Activated B cell treated with CpG ODN at 0.5 μM for 24 hours (primary cell): Measurements from ENCODE around the gene GFAP. TPM values are rescaled to one million over a fixed set of nuclear protein-coding genes. Genes with fewer than 3 reads are reported as not detected.

Experiments used
- ATAC-seq: fragments of 200-7000 bp; cut with Tn5 transposase; one replicate; pipeline ENCODE4 v1.10.0; 2021; ENCODE audit warnings: low read depth, mild to moderate bottlenecking, moderate library complexity
- CTCF ChIA-PET: fragments of 350-600 bp; sonication (Branson Sonifier 250); formaldehyde crosslinking; loops from one replicate; lab custom pipeline; 2021; ENCODE audit warnings: antibody characterized with exemption; lab: Charles Lee
- POLR2A ChIA-PET: fragments of 350-600 bp; sonication (Branson Sonifier 250); formaldehyde crosslinking; loops from one replicate; lab custom pipeline; 2021; ENCODE audit warnings: antibody characterized with exemption; lab: Charles Lee
- DNase-seq: peaks from one replicate; pipeline ENCODE4 v3.0.0; 2022
- H3K27ac Mint-ChIP-seq: one replicate; pipeline ENCODE4 v1.8.0; 2020; ENCODE audit warnings: mixed read lengths
- H3K27me3 Mint-ChIP-seq: one replicate; pipeline ENCODE4 v1.8.0; 2021; ENCODE audit warnings: mixed read lengths
- H3K36me3 Mint-ChIP-seq: one replicate; pipeline ENCODE4 v1.8.0; 2021; ENCODE audit warnings: low read depth, mixed read lengths
- H3K4me1 Mint-ChIP-seq: one replicate; pipeline ENCODE4 v1.8.0; 2021; ENCODE audit warnings: mixed read lengths
- H3K4me3 Mint-ChIP-seq: one replicate; pipeline ENCODE4 v1.8.0; 2020; ENCODE audit warnings: mild to moderate bottlenecking, mixed read lengths
- H3K9me3 Mint-ChIP-seq: one replicate; pipeline ENCODE4 v1.8.0; 2020; ENCODE audit warnings: mixed read lengths
- CTCF ChIP-seq: fragments of 200-600 bp; IDR thresholded peaks from one replicate; pipeline ENCODE4 v1.8.0; 2022; ENCODE audit warnings: antibody characterized with exemption, mild to moderate bottlenecking
- intact Hi-C: fragments of 100-400 bp; cut with micrococcal nuclease; formaldehyde crosslinking; loops from one replicate; pipeline ENCODE4 v1.15.1; 2024
- total RNA-seq: library from RNA; stranded (reverse); gene quantifications from 2 replicates; pipeline ENCODE4 v1.2.3, GENCODE V29; 2022

Gene GFAP
- total RNA-seq, 1 donor from 2014 or later = not detected

GRCh38 chr17:44927696-44928095 is 12.4 kb upstream of the GFAP start:
- TF ChIP-seq CTCF = no peak
- POLR2A ChIA-PET = no interaction called here
- no peaks in the 10 kb centered on the region for H3K4me1 Mint-ChIP-seq
- ATAC-seq = no peak
- H3K36me3 Mint-ChIP-seq = no peaks in the 10 kb centered on the region
- intact Hi-C loops = no loop called here
- no peak overlapping the region for H3K4me3 Mint-ChIP-seq
- H3K27ac Mint-ChIP-seq = no peak overlapping the region
- DNase-seq = no peak
- H3K9me3 Mint-ChIP-seq = no peaks in the 10 kb centered on the region
- CTCF ChIA-PET = no interaction called here
- peaks cover 1% of the 10 kb centered on the region for H3K27me3 Mint-ChIP-seq

- CTCF ChIA-PET = no interaction called here
- Mint-ChIP-seq H3K9me3 (no peaks in the 10 kb centered on the region), H3K27ac (no peak overlapping the region), H3K4me3 (no peak overlapping the region), H3K4me1 (no peaks in the 10 kb centered on the region), H3K36me3 (no peaks in the 10 kb centered on the region), H3K27me3 (peaks cover 8% of the 10 kb centered on the region)
- DNase-seq (no peak), ATAC-seq (no peak)
- intact Hi-C loops = no loop called here
- no peak for TF ChIP-seq CTCF
- POLR2A ChIA-PET = no interaction called here
Measured at GRCh38 chr17:44926821-44927525, 11.7 kb upstream of the GFAP start.

- peaks cover 8% of the 10 kb centered on the region for H3K27me3 Mint-ChIP-seq
- H3K36me3 Mint-ChIP-seq = no peaks in the 10 kb centered on the region
- H3K4me1 Mint-ChIP-seq = peaks cover 3% of the 10 kb centered on the region
- TF ChIP-seq CTCF = no peak
- intact Hi-C loops = no loop called here
- ChIA-PET POLR2A (no interaction called here), CTCF (no interaction called here)
- no peak overlapping the region for H3K27ac Mint-ChIP-seq
- no peak overlapping the region for H3K4me3 Mint-ChIP-seq
- ATAC-seq = no peak
- no peak for DNase-seq
- no peaks in the 10 kb centered on the region for H3K9me3 Mint-ChIP-seq
Measured at GRCh38 chr17:44925731-44926697, 10.7 kb upstream of the GFAP start.

- H3K4me1 Mint-ChIP-seq = peaks cover 15% of the 10 kb centered on the region
- no peaks in the 10 kb centered on the region for H3K9me3 Mint-ChIP-seq
- no peaks in the 10 kb centered on the region for H3K36me3 Mint-ChIP-seq
- no peak overlapping the region for H3K27ac Mint-ChIP-seq
- POLR2A ChIA-PET = no interaction called here
- no peak for TF ChIP-seq CTCF
- intact Hi-C loops = loop anchor here (5.0 kb wide), 1 partner anchor 273 kb away; no protein-coding TSS in a partner anchor
- H3K27me3 Mint-ChIP-seq = peaks cover 11% of the 10 kb centered on the region
- H3K4me3 Mint-ChIP-seq = no peak overlapping the region
- DNase-seq (no peak), ATAC-seq (no peak)
- CTCF ChIA-PET = no interaction called here
Measured at GRCh38 chr17:44924107-44924544, 8.8 kb upstream of the GFAP start.
